CD4-positive, CD25-positive, alpha-beta regulatory T cell (primary cell): ENCODE results near the gene C19orf18. TPM values are rescaled to one million over a fixed set of nuclear protein-coding genes. Genes with fewer than 3 reads are reported as not detected.

ENCODE experiments used
- ATAC-seq, 2 donors: fragments of 150-1000 bp; cut with Tn5 transposase; one replicate each; pipeline ENCODE4 v1.10.0; 2021; ENCODE audit warnings: low read depth in 2 of 2, moderate number of reproducible peaks in 2 of 2, moderate library complexity in 1 of 2
- DNase-seq, 3 donors: peaks; one replicate each; pipeline versions ENCODE4 v3.0.0 to v3.0.0-alpha.2; 2012 to 2022; ENCODE audit warnings: mixed read lengths in 1 of 3
- H3K27ac ChIP-seq: one replicate; pipeline ENCODE4 v1.7.0; 2013; ENCODE audit warnings: mild to moderate bottlenecking, low read length; ENCODE audit not compliant: insufficient read depth, poor library complexity, severe bottlenecking
- H3K27me3 ChIP-seq: one replicate; pipeline ENCODE4 v1.7.0; 2013; ENCODE audit warnings: low read length; ENCODE audit not compliant: control insufficient read depth, insufficient read depth
- H3K36me3 ChIP-seq: one replicate; pipeline ENCODE4 v1.7.0; 2013; ENCODE audit warnings: mild to moderate bottlenecking, low read length, moderate library complexity; ENCODE audit not compliant: control insufficient read depth, insufficient read depth
- H3K4me1 ChIP-seq: 2 replicates; pipeline ENCODE4 v1.7.0; 2013; ENCODE audit warnings: mild to moderate bottlenecking, low read length; ENCODE audit not compliant: insufficient read depth, control insufficient read depth, poor library complexity, severe bottlenecking
- H3K4me3 ChIP-seq: one replicate; pipeline ENCODE4 v1.7.0; 2013; ENCODE audit warnings: low read depth, mild to moderate bottlenecking, low read length, moderate library complexity
- H3K9me3 ChIP-seq, 2 experiments: 1 replicate in 1 of 2; 2 replicates in 1 of 2; pipeline ENCODE4 v1.7.0; 2013; ENCODE audit warnings: low read length in 2 of 2, mild to moderate bottlenecking in 1 of 2, moderate library complexity in 1 of 2; ENCODE audit not compliant: control insufficient read depth in 2 of 2
- H3K27ac Mint-ChIP-seq, 3 donors: one replicate each; pipeline ENCODE4 v1.8.0; 2020 to 2022; ENCODE audit warnings: mild to moderate bottlenecking in 3 of 3, mixed read lengths in 3 of 3, moderate library complexity in 2 of 3
- H3K27me3 Mint-ChIP-seq: one replicate; pipeline ENCODE4 v1.8.0; 2022; ENCODE audit warnings: mild to moderate bottlenecking, mixed read lengths
- H3K36me3 Mint-ChIP-seq: one replicate; pipeline ENCODE4 v1.8.0; 2020; ENCODE audit warnings: mixed read lengths
- H3K4me1 Mint-ChIP-seq, 4 donors: one replicate each; pipeline ENCODE4 v1.8.0; 2020 to 2022; ENCODE audit warnings: mixed read lengths in 4 of 4, mild to moderate bottlenecking in 1 of 4
- H3K4me3 Mint-ChIP-seq, 4 donors: one replicate each; pipeline ENCODE4 v1.8.0; 2020 to 2022; ENCODE audit warnings: mild to moderate bottlenecking in 4 of 4, mixed read lengths in 4 of 4, moderate library complexity in 3 of 4
- H3K9me3 Mint-ChIP-seq, 7 donors: one replicate each; pipeline ENCODE4 v1.8.0; 2020 to 2022; ENCODE audit warnings: mixed read lengths in 7 of 7, mild to moderate bottlenecking in 3 of 7, moderate library complexity in 2 of 7
- polyA plus RNA-seq, 4 donors: library from polyadenylated mRNA; unstranded; fragments of 300-500 nt; fragmentation: Illumina TruSeq; gene quantifications; one replicate each; pipeline ENCODE4 v1.2.3, GENCODE V29; 2021
- total RNA-seq: library from RNA; stranded (reverse); gene quantifications from one replicate; pipeline ENCODE4 v1.2.3, GENCODE V29; 2022

Gene C19orf18
- total RNA-seq (1.6 TPM), polyA plus RNA-seq (not detected)

DNA sequence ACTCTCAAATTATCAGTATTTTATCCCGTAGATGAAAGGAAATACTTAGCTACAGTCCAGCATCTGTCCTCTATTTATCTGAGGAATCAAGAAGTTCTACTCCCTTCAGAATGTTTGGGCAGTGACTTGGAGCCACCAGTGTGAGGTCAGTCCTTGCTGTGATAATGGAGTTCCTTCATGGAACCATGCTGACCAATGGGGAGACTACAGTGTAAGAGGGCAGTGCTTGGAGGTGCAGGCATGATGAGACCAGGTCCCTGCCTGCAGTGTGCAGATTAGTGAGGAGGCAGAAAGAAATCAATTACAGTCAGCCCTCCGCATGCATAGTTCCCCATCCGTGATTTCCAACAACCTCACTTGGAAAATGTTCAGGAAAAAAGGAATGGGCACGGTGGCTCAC lies at the start of gene C19orf18:
TSS of gene C19orf18 (minus strand) at position 101 of the 400 bp plus-strand sequence. CDS start 102 bp downstream, outside the sequence.
- no peak within 1 kb of the TSS for H3K4me3 Mint-ChIP-seq
- H3K4me3 ChIP-seq, result no peak within 1 kb of the TSS
- peaks cover 69 to 100% of the 10 kb centered on the region in 2 experiments for H3K9me3 ChIP-seq
- H3K9me3 Mint-ChIP-seq, result peaks cover 0 to 91% (median 32%) of the 10 kb centered on the region in 7 donors
- H3K36me3 Mint-ChIP-seq, result peaks cover 14% of the 10 kb centered on the region
- H3K27me3 Mint-ChIP-seq, result no peaks in the 10 kb centered on the region
- H3K27ac Mint-ChIP-seq, result peak within 1 kb of the TSS in 1 of 3 donors; percentile 45
- H3K27ac ChIP-seq, result no peak within 1 kb of the TSS
- ATAC-seq, result no peak
- no peaks in the 10 kb centered on the region for H3K27me3 ChIP-seq
- DNase-seq, result no peak
- no peaks in the 10 kb centered on the region for H3K4me1 ChIP-seq
- H3K4me1 Mint-ChIP-seq, result no peaks in the 10 kb centered on the region
- peaks cover 3% of the 10 kb centered on the region for H3K36me3 ChIP-seq

DNA sequence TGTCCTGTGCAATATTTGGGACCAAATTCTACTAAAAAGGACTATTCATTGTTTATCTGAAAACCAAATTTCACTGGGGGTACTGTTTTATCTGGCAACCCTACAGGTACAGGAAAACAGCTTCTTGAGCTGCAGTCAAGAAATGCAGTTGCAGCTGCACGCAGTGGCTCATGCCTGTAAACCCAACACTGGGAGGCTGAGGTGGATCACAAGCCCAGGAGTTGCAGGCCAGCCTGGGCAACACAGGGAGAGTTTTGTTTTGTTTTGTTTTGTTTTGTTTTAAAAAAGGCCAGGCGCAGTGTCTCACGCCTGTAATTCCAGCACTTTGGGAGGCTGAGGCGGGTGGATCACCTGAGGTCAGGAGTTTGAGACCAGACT lies 47.9 kb upstream of the C19orf18 start:
- DNase-seq, result no peak
- Mint-ChIP-seq H3K4me3 (no peak overlapping the region), H3K36me3 (peaks cover 3% of the 10 kb centered on the region), H3K27ac (no peak overlapping the region), H3K9me3 (peaks cover 0 to 22% (median 15%) of the 10 kb centered on the region in 7 donors), H3K27me3 (no peaks in the 10 kb centered on the region), H3K4me1 (peaks cover 0 to 2% (median 0%) of the 10 kb centered on the region in 4 donors)
- no peak for ATAC-seq
- H3K27ac ChIP-seq, result no peak overlapping the region
- no peak overlapping the region for H3K4me3 ChIP-seq
- no peaks in the 10 kb centered on the region for H3K4me1 ChIP-seq
- no peaks in the 10 kb centered on the region for H3K27me3 ChIP-seq
- no peaks in the 10 kb centered on the region for H3K36me3 ChIP-seq
- H3K9me3 ChIP-seq, result peaks cover 1 to 6% of the 10 kb centered on the region in 2 experiments

DNA sequence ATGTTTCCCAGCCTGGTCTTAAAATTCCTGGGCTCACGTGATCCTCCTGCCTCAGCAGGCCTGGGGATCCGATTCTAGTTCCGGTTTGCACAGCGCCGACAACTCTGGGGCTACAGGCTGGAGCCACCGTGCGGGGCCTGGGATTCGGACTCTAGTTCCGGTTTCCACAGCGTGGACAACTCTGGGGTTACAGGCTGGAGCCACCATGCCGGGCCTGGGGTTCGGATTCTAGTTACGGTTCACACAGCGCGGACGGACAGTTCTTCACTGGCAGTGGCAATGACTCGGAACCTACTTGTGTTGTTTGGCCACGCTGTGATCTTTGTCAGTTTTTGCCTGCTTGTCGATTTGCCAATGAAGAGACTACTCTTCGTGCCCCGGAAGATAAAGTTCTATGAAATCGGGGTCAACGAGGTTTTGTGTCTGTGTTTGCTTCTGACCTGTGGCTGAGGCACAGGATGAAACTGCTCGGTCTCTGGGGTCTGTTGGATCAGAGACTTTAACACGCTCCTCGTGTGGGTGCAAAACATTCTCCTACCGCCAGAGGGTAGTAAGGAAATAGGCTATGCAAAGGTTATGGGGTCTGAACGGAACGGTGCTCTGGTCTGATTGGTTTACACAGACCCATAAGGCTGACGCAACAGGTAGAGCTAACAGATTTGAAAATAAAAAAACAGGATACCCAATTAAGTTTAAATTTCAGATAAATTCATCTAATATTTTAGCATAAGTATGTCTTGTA lies 47.4 kb upstream of the C19orf18 start:
- Mint-ChIP-seq H3K27ac (no peak overlapping the region), H3K27me3 (no peaks in the 10 kb centered on the region), H3K36me3 (peaks cover 3% of the 10 kb centered on the region), H3K4me3 (no peak overlapping the region), H3K4me1 (peaks cover 0 to 2% (median 0%) of the 10 kb centered on the region in 4 donors), H3K9me3 (peaks cover 0 to 20% (median 12%) of the 10 kb centered on the region in 7 donors)
- no peak overlapping the region for H3K27ac ChIP-seq
- H3K9me3 ChIP-seq, result peaks cover 7 to 10% of the 10 kb centered on the region in 2 experiments
- no peaks in the 10 kb centered on the region for H3K36me3 ChIP-seq
- DNase-seq (peak in 2 of 3 donors; percentile 22 to 58), ATAC-seq (peak; percentile 79 to 80)
- no peaks in the 10 kb centered on the region for H3K27me3 ChIP-seq
- no peak overlapping the region for H3K4me3 ChIP-seq
- H3K4me1 ChIP-seq, result no peaks in the 10 kb centered on the region

DNA sequence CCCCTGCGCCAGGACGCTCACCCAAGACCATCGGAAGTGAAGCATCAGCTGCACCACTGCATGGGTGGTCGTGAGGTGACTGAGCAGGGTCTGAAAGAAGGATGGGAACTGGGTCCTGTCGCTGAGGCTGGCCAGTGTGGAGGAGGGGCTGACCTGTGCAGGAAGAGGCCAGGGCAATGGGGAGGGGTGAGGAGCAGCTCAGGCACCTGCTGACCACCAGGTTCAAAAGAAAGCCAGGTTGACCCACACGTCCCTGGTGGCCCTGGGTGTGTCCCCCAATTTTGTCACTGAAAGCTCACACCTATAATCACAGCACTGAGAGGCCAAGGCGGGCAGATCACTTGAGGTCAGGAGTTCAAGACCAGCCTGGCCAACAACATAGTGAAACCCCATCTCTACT lies 45.8 kb upstream of the C19orf18 start:
- Histone ChIP-seq H3K9me3 (peaks cover 7 to 12% of the 10 kb centered on the region in 2 experiments), H3K4me3 (no peak overlapping the region), H3K27me3 (no peaks in the 10 kb centered on the region), H3K4me1 (no peaks in the 10 kb centered on the region), H3K27ac (no peak overlapping the region), H3K36me3 (no peaks in the 10 kb centered on the region)
- ATAC-seq (no peak), DNase-seq (no peak)
- Mint-ChIP-seq H3K9me3 (peaks cover 0 to 25% (median 10%) of the 10 kb centered on the region in 7 donors), H3K27me3 (no peaks in the 10 kb centered on the region), H3K4me1 (peaks cover 0 to 2% (median 0%) of the 10 kb centered on the region in 4 donors), H3K27ac (no peak overlapping the region), H3K4me3 (peak overlapping the region in 1 of 4 donors; percentile 84), H3K36me3 (peaks cover 3% of the 10 kb centered on the region)

DNA sequence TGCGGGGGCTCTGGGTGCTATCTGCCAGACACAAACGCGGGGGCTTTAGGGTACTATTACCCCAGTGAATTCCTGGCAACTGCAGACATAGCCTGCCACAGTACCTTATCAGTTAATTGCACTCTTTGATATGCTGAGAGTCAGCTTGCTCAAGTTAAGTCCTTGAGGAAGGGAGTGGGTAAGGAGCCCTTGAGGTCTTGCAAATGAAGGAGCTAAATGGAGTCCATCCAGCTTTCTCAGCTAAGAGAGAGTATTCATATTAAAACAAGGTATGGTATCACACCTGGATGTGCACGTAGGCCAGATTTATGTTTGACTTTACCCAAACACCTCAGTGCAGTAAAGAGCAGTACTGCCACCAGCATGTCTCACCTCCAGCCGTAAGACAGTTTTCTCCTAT lies 39.8 kb upstream of the C19orf18 start:
- Mint-ChIP-seq H3K27me3 (peaks cover 6% of the 10 kb centered on the region), H3K4me1 (peaks cover 0 to 3% (median 0%) of the 10 kb centered on the region in 4 donors), H3K9me3 (peaks cover 4 to 28% (median 9%) of the 10 kb centered on the region in 7 donors), H3K27ac (no peak overlapping the region), H3K4me3 (no peak overlapping the region), H3K36me3 (no peaks in the 10 kb centered on the region)
- no peaks in the 10 kb centered on the region for H3K27me3 ChIP-seq
- H3K4me1 ChIP-seq, result no peaks in the 10 kb centered on the region
- H3K36me3 ChIP-seq, result no peaks in the 10 kb centered on the region
- ATAC-seq (no peak), DNase-seq (no peak)
- peaks cover 14 to 58% of the 10 kb centered on the region in 2 experiments for H3K9me3 ChIP-seq
- no peak overlapping the region for H3K4me3 ChIP-seq
- no peak overlapping the region for H3K27ac ChIP-seq

DNA sequence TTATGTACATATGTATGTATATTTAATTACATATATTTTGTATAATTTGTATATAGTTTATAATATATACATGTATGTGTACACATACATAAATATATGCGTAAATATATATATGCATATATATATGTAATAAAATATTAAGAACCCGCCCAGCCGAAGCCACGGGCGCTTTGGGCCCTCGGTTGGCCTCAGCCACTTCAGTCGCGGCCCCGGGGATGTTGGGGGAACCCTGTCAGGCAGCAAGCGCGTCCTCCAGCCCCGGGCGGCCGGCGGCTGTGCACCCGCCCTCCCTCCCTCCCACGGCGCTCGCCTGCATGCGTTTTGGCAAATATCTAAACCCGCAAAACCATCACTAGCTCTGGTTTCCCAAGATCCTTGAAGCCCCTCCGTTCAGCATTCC lies 36.2 kb upstream of the C19orf18 start:
- no peaks in the 10 kb centered on the region for H3K4me1 ChIP-seq
- H3K9me3 Mint-ChIP-seq, result peaks cover 5 to 56% (median 22%) of the 10 kb centered on the region in 7 donors
- no peak overlapping the region for H3K27ac Mint-ChIP-seq
- H3K27ac ChIP-seq, result no peak overlapping the region
- peaks cover 32 to 83% of the 10 kb centered on the region in 2 experiments for H3K9me3 ChIP-seq
- H3K4me3 Mint-ChIP-seq, result no peak overlapping the region
- peaks cover 0 to 8% (median 3%) of the 10 kb centered on the region in 4 donors for H3K4me1 Mint-ChIP-seq
- H3K4me3 ChIP-seq, result no peak overlapping the region
- H3K27me3 ChIP-seq, result no peaks in the 10 kb centered on the region
- H3K36me3 ChIP-seq, result peaks cover 13% of the 10 kb centered on the region
- ATAC-seq, result no peak
- H3K36me3 Mint-ChIP-seq, result peaks cover 17% of the 10 kb centered on the region
- no peak for DNase-seq
- H3K27me3 Mint-ChIP-seq, result peaks cover 6% of the 10 kb centered on the region

DNA sequence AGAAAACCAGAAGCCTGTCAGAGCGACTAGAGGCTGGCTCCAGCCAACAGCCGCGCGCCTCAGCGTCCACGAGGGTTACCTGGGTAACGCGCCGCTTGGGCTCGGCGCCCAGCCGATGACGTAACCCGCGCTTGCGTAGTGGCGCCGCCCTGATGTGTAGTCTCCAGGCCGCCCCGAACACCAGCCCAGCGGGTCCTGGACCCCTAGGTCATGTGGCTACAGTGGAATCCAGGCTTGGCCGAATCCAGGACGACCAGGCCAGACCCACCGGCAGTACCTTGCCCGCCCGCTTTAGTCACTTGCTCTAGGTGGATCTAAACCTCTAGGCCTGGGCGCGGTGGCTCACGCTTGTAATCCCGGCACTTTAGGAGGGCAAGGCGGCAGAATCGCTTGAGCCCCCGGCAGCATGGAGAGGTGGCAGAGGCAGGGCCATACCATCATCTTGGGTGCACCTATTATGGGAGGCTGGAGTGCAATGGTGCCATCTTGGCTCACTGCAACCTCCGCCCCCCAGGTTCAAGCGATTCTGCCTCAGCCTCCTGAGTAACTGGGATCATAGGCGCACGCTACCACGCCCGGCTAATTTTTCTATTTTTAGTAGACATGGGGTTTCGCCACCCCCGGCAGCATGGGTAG lies 35.5 kb upstream of the C19orf18 start:
- ATAC-seq (peak; percentile 53 to 82), DNase-seq (peak; percentile 13 to 58 (median 36))
- peaks cover 21% of the 10 kb centered on the region for H3K36me3 ChIP-seq
- H3K27ac Mint-ChIP-seq, result no peak overlapping the region
- peaks cover 38 to 90% of the 10 kb centered on the region in 2 experiments for H3K9me3 ChIP-seq
- H3K4me1 Mint-ChIP-seq, result peaks cover 3 to 13% (median 5%) of the 10 kb centered on the region in 4 donors
- peaks cover 24% of the 10 kb centered on the region for H3K36me3 Mint-ChIP-seq
- peaks cover 6% of the 10 kb centered on the region for H3K27me3 Mint-ChIP-seq
- no peaks in the 10 kb centered on the region for H3K4me1 ChIP-seq
- peaks cover 5 to 64% (median 28%) of the 10 kb centered on the region in 7 donors for H3K9me3 Mint-ChIP-seq
- H3K4me3 ChIP-seq, result no peak overlapping the region
- peak overlapping the region; percentile 41 for H3K27ac ChIP-seq
- peak overlapping the region; percentile 10 to 76 (median 71) for H3K4me3 Mint-ChIP-seq
- no peaks in the 10 kb centered on the region for H3K27me3 ChIP-seq
